NCI-H345 (cell line): Measurements from ENCODE around the gene CRIP2.

Experiments used
- DNase-seq: peaks from one replicate; lab custom pipeline; 2025; lab: John Stamatoyannopoulos, UW

The CRIP2 gene

GRCh38 chr14:105474483-105475268, at the start of gene CRIP2:
CRIP2 (plus strand) TSS chr14:105474821; CDS start chr14:105474863, 42 bp downstream.
- peak; percentile 80 for DNase-seq

GRCh38 chr14:105424861-105425260, 49.8 kb upstream of the CRIP2 start:
- no peak for DNase-seq

DNA sequence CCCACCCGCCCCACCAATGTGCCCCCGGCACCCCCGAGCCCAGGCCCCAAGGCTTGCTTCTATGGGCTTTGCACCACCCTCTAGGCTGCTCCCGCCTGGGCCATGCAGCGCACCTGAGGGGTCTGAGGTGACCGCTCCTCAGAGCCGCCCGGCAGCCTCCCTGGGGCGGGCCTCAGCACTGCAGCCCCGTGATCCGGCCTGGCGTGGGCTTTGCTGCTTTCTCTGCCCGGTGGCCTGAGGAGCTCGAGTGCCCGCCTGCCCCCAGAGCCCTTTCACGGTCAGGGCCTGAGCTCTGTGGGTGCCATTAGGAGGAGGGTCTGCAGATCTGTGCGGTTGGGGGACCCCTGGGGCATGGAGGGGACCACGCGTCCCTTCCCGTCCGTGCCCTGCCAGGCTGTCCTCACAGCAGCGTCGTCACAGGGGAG, 48.8 kb upstream of the CRIP2 start:
- no peak for DNase-seq

DNA sequence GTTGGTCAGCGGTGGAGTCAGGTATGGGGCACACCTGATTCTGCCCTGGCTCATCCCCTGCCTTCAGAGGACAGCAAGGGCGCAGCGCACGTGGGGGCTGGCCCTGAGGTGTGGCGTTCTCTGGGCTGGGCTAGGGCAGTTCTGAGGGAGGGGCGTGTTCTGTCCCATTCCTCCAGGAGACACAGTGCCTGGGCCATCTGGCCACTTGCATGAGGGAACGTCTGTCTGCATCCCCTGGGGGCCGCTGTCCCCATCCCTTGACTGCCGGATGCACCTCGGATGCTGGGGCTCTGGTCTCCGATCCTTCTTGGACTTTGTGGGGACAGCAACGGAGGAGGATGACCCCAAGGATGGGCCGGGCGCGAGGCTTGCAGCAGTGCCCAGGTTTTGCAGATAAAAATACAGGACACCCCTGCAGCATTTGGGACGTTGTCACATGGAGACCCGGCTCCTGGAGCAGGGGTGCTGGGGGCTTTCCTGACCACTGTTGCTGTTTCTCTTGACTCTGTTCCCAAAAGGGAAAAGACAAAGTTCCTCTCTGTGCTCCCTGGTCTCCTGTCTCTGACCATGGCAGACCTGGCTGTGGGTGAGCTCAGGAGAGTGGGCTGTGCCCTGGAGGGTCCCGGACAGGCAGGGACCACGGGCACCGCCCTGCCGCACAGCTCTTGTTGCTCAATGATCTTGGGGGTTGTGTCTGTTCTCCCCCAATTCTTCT, 48.0 kb upstream of the CRIP2 start:
- DNase-seq: no peak

- no peak for DNase-seq
These were observed 47.2 kb upstream of the CRIP2 start for GRCh38 chr14:105427412-105427811.

DNA sequence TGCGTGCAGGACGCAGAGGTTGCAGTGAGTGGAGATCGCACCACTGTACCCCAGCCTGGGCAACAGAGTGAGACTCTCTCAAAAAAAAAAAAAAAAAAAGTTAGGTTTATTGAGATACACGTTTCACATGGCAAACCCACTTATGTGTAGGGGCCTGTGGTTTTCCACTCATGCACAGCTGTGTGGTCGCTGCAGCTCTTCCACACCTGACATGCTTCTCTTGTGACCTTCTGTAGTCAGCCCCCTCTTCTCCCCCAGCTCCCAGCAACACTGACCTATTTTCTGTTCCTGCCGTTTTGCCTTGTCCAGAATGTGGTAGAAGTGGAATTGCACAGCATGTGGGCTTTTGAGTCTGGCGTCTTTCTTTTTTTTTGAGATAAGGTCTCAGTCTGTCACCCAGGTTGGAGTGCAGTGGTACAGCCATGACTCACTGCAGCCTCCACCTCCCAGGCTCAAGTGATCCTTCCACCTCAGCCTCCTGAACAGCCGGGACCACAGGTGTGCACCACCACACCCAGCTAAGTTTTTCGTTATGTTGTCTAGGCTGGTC, 46.6 kb upstream of the CRIP2 start:
- DNase-seq: no peak

GRCh38 chr14:105430042-105430441, 44.6 kb upstream of the CRIP2 start:
- DNase-seq: no peak

GRCh38 chr14:105430565-105430964, 44.1 kb upstream of the CRIP2 start:
- DNase-seq: no peak

GRCh38 chr14:105431256-105431655, 43.4 kb upstream of the CRIP2 start:
- DNase-seq: no peak

GRCh38 chr14:105432657-105433056, 42.0 kb upstream of the CRIP2 start:
- no peak for DNase-seq

- DNase-seq: no peak
These were observed 41.4 kb upstream of the CRIP2 start for GRCh38 chr14:105433161-105433605.

DNA sequence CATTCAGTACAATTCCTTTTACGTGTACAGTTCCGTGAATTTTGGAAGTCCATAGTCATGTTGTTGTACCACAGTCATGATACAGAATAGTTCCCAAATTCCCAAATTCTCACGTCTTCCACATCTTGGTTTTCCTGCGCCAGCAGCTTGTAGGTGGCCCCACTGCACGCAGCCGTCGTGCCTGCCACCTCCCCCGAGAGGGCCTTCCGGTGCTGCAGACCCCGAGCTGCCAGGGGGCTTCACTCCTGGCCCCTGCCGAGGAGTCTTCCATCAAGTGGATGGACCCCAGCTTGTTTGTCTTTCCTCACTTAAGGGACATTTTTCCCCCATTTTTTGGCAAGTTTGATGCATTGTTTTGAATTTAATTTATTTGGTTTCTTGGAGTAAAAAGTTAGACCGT, 38.2 kb upstream of the CRIP2 start:
- no peak for DNase-seq

DNA sequence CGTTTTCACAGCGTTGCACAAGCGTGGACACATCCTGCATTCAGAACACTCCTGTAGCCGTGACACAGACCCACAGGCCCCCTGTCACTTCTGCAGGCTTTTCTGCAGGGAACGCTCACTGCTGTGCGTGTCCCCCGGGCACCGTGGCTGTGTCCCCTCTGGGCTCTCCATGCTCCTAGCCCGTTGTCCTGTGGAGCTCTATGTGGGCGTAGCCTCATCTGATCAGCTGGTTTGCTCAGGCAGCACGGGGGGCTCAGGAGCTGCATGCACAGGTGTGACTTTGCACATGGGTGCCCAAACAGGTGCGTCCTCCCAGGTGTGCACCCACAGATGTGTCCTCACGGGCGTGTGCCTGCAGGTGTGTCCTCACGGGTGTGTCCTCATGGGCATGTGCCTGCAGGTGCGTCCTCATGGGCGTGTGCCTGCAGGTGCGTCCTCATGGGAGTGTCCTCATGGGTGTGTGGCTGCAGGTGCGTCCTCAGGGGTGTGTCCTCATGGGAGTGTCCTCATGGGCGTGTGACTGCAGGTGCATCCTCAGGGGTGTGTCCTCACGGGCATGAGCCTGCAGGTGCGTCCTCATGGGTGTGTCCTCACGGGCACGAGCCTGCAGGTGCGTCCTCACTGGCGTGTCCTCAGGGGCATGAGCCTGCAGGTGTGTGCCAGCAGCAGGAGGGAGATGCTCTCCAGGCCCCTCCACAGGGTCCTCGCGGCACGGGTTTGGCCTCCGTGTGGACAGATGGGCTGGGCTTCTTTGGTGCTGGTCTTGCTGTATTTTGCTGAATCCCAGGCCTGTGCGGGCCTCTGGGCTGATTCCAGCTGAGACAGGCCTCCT, 37.5 kb upstream of the CRIP2 start:
- peak; percentile 84 for DNase-seq

GRCh38 chr14:105437723-105438500, 36.7 kb upstream of the CRIP2 start:
- DNase-seq: no peak

- DNase-seq: no peak
These were observed 35.4 kb upstream of the CRIP2 start for GRCh38 chr14:105439179-105439578.

GRCh38 chr14:105439710-105440553, 34.7 kb upstream of the CRIP2 start:
- DNase-seq: peak; percentile 73

- DNase-seq: no peak
These were observed 34.1 kb upstream of the CRIP2 start for GRCh38 chr14:105440554-105440900.

DNA sequence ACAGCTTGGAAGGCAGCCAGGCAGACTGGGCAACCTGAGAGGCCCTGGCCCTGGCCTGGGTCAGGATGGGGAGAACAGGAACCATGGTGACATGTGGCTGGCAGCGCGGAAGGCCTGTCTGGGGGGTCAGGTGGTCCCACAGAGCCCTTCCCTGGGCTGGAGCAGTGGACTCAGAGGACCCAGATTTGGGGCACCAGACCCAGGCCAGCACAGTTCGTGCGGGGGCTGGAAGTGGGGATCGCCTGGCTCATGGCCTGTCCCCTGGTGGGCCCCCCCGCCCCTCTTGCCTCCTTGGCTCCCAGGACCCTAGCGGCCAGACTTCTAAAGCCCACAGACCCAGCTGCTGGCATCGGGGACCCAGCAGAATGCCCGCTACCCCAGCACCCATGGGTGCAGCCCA, 33.6 kb upstream of the CRIP2 start:
- DNase-seq: no peak

- no peak for DNase-seq
These were observed 32.5 kb upstream of the CRIP2 start for GRCh38 chr14:105442125-105442524.

DNA sequence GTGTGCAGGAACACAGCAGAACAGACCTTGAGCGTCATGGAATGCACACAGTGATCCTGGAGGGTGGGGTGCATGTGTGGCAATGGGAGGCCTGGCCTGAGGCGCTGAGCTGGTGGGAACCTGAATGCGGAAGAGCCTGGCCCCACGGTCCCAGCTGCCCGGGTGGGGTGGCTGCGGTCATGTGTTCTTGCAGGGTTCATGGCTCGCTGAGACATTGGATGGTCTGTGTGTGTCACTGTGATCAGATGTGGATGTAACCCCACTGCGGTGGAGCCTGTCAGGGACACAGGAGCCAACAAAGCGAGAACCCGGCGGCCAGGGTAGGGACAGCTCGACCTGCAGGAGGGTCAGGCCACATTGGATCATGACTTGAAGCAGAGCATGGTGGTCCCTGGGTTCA, 31.8 kb upstream of the CRIP2 start:
- no peak for DNase-seq

GRCh38 chr14:105444859-105445258, 29.8 kb upstream of the CRIP2 start:
- no peak for DNase-seq
